ENCODE measurements around the gene ROR1.

ROR1 gene

GRCh38 chr1:63864224-63864641, 90.4 kb downstream of the ROR1 start:
- peaks cover 4 to 7% of the 10 kb centered on the region in 2 donors for H3K4me1 ChIP-seq (ENCODE audit: control insufficient read depth in 1 of 2, insufficient read depth in 2 of 2, low read length in 2 of 2)
- H3K4me3 ChIP-seq (ENCODE audit: low read depth in 1 of 2, low read length in 2 of 2): no peak overlapping the region
- no peaks in the 10 kb centered on the region for H3K27me3 ChIP-seq (ENCODE audit: control insufficient read depth in 1 of 2, insufficient read depth in 2 of 2, low read length in 2 of 2)
- no peaks in the 10 kb centered on the region for H3K36me3 ChIP-seq (ENCODE audit: control insufficient read depth in 1 of 2, insufficient read depth in 2 of 2, low read length in 2 of 2)
- H3K27ac ChIP-seq (ENCODE audit: low read depth, low read length): no peak overlapping the region
- H3K9ac ChIP-seq (ENCODE audit: low read depth in 1 of 2, low read length in 2 of 2): no peak overlapping the region
- H3K9me3 ChIP-seq (ENCODE audit: control insufficient read depth in 1 of 2, low read length in 2 of 2): no peaks in the 10 kb centered on the region

DNA sequence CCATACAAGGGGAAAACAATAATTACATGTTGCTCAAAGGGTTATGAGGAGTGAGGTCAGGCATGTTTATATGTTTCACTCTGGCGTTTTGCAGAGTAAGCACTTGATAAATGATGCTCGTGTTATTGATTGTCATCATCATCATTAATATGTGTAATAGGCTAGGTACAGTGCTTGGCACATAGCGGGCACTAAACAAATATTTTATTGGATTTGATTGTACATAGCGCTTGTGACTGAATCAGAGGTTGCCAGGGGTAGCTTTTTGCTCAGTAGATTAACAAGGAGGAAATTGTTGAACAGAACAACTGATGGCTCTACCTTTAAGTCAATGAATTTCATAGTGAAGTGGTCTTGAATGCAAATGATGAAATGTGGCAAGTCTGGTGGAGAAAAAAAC, 91.7 kb downstream of the ROR1 start:
- H3K9me3 ChIP-seq (ENCODE audit: control insufficient read depth in 1 of 2, low read length in 2 of 2): no peaks in the 10 kb centered on the region
- H3K9ac ChIP-seq (ENCODE audit: low read depth in 1 of 2, low read length in 2 of 2): no peak overlapping the region
- no peaks in the 10 kb centered on the region for H3K27me3 ChIP-seq (ENCODE audit: control insufficient read depth in 1 of 2, insufficient read depth in 2 of 2, low read length in 2 of 2)
- H3K4me3 ChIP-seq (ENCODE audit: low read depth in 1 of 2, low read length in 2 of 2): no peak overlapping the region
- H3K4me1 ChIP-seq (ENCODE audit: control insufficient read depth in 1 of 2, insufficient read depth in 2 of 2, low read length in 2 of 2): peaks cover 4 to 7% of the 10 kb centered on the region in 2 donors
- no peaks in the 10 kb centered on the region for H3K36me3 ChIP-seq (ENCODE audit: control insufficient read depth in 1 of 2, insufficient read depth in 2 of 2, low read length in 2 of 2)
- no peak overlapping the region for H3K27ac ChIP-seq (ENCODE audit: low read depth, low read length)

GRCh38 chr1:63866084-63866483, 92.3 kb downstream of the ROR1 start:
- H3K9me3 ChIP-seq (ENCODE audit: control insufficient read depth in 1 of 2, low read length in 2 of 2): no peaks in the 10 kb centered on the region
- no peak overlapping the region for H3K4me3 ChIP-seq (ENCODE audit: low read depth in 1 of 2, low read length in 2 of 2)
- peaks cover 4 to 7% of the 10 kb centered on the region in 2 donors for H3K4me1 ChIP-seq (ENCODE audit: control insufficient read depth in 1 of 2, insufficient read depth in 2 of 2, low read length in 2 of 2)
- no peak overlapping the region for H3K9ac ChIP-seq (ENCODE audit: low read depth in 1 of 2, low read length in 2 of 2)
- H3K27me3 ChIP-seq (ENCODE audit: control insufficient read depth in 1 of 2, insufficient read depth in 2 of 2, low read length in 2 of 2): no peaks in the 10 kb centered on the region
- H3K36me3 ChIP-seq (ENCODE audit: control insufficient read depth in 1 of 2, insufficient read depth in 2 of 2, low read length in 2 of 2): no peaks in the 10 kb centered on the region
- no peak overlapping the region for H3K27ac ChIP-seq (ENCODE audit: low read depth, low read length)

- Histone ChIP-seq H3K36me3 (ENCODE audit: control insufficient read depth in 1 of 2, insufficient read depth in 2 of 2, low read length in 2 of 2) (no peaks in the 10 kb centered on the region), H3K9ac (ENCODE audit: low read depth in 1 of 2, low read length in 2 of 2) (no peak overlapping the region), H3K4me3 (ENCODE audit: low read depth in 1 of 2, low read length in 2 of 2) (no peak overlapping the region), H3K27me3 (ENCODE audit: control insufficient read depth in 1 of 2, insufficient read depth in 2 of 2, low read length in 2 of 2) (no peaks in the 10 kb centered on the region), H3K4me1 (ENCODE audit: control insufficient read depth in 1 of 2, insufficient read depth in 2 of 2, low read length in 2 of 2) (peaks cover 4 to 7% of the 10 kb centered on the region in 2 donors), H3K27ac (ENCODE audit: low read depth, low read length) (no peak overlapping the region), H3K9me3 (ENCODE audit: control insufficient read depth in 1 of 2, low read length in 2 of 2) (no peaks in the 10 kb centered on the region)
Observed at GRCh38 chr1:63867429-63868176, 93.8 kb downstream of the ROR1 start.

- Histone ChIP-seq H3K9ac (ENCODE audit: low read depth in 1 of 2, low read length in 2 of 2) (no peak overlapping the region), H3K27ac (ENCODE audit: low read depth, low read length) (no peak overlapping the region), H3K36me3 (ENCODE audit: control insufficient read depth in 1 of 2, insufficient read depth in 2 of 2, low read length in 2 of 2) (no peaks in the 10 kb centered on the region), H3K27me3 (ENCODE audit: control insufficient read depth in 1 of 2, insufficient read depth in 2 of 2, low read length in 2 of 2) (no peaks in the 10 kb centered on the region), H3K4me1 (ENCODE audit: control insufficient read depth in 1 of 2, insufficient read depth in 2 of 2, low read length in 2 of 2) (peaks cover 4 to 7% of the 10 kb centered on the region in 2 donors), H3K4me3 (ENCODE audit: low read depth in 1 of 2, low read length in 2 of 2) (no peak overlapping the region), H3K9me3 (ENCODE audit: control insufficient read depth in 1 of 2, low read length in 2 of 2) (no peaks in the 10 kb centered on the region)
Observed at GRCh38 chr1:63868268-63868781, 94.5 kb downstream of the ROR1 start.

DNA sequence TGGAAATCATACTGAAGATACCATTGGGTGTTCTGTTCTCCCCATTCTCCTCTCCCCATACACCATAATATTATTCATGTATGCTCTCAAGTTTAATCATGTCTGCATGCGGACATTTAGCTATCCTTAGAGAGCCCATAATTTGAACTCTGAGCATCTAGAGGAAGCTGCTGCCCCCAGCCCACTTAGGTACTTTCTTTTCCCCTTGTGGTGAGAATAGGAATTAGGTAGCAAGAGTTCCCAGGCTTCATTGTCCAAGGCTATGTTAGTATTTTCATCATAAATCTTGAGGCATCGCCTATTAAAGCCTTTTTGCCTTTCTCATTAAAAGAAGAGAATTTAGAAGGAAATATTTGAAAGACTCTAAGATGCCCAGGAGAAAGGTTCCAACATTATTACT, 96.3 kb downstream of the ROR1 start:
- no peaks in the 10 kb centered on the region for H3K27me3 ChIP-seq (ENCODE audit: control insufficient read depth in 1 of 2, insufficient read depth in 2 of 2, low read length in 2 of 2)
- H3K9me3 ChIP-seq (ENCODE audit: control insufficient read depth in 1 of 2, low read length in 2 of 2): no peaks in the 10 kb centered on the region
- H3K4me1 ChIP-seq (ENCODE audit: control insufficient read depth in 1 of 2, insufficient read depth in 2 of 2, low read length in 2 of 2): peaks cover 4 to 11% of the 10 kb centered on the region in 2 donors
- no peak overlapping the region for H3K4me3 ChIP-seq (ENCODE audit: low read depth in 1 of 2, low read length in 2 of 2)
- H3K9ac ChIP-seq (ENCODE audit: low read depth in 1 of 2, low read length in 2 of 2): no peak overlapping the region
- H3K36me3 ChIP-seq (ENCODE audit: control insufficient read depth in 1 of 2, insufficient read depth in 2 of 2, low read length in 2 of 2): no peaks in the 10 kb centered on the region
- no peak overlapping the region for H3K27ac ChIP-seq (ENCODE audit: low read depth, low read length)

GRCh38 chr1:63871463-63871862, 97.6 kb downstream of the ROR1 start:
- no peaks in the 10 kb centered on the region for H3K36me3 ChIP-seq (ENCODE audit: control insufficient read depth in 1 of 2, insufficient read depth in 2 of 2, low read length in 2 of 2)
- H3K27ac ChIP-seq (ENCODE audit: low read depth, low read length): no peak overlapping the region
- no peak overlapping the region for H3K9ac ChIP-seq (ENCODE audit: low read depth in 1 of 2, low read length in 2 of 2)
- H3K9me3 ChIP-seq (ENCODE audit: control insufficient read depth in 1 of 2, low read length in 2 of 2): no peaks in the 10 kb centered on the region
- no peak overlapping the region for H3K4me3 ChIP-seq (ENCODE audit: low read depth in 1 of 2, low read length in 2 of 2)
- peaks cover 9 to 17% of the 10 kb centered on the region in 2 donors for H3K4me1 ChIP-seq (ENCODE audit: control insufficient read depth in 1 of 2, insufficient read depth in 2 of 2, low read length in 2 of 2)
- H3K27me3 ChIP-seq (ENCODE audit: control insufficient read depth in 1 of 2, insufficient read depth in 2 of 2, low read length in 2 of 2): no peaks in the 10 kb centered on the region

GRCh38 chr1:63873751-63874150, 99.9 kb downstream of the ROR1 start:
- Histone ChIP-seq H3K4me1 (ENCODE audit: control insufficient read depth in 1 of 2, insufficient read depth in 2 of 2, low read length in 2 of 2) (peaks cover 5 to 11% of the 10 kb centered on the region in 2 donors), H3K9me3 (ENCODE audit: control insufficient read depth in 1 of 2, low read length in 2 of 2) (no peaks in the 10 kb centered on the region), H3K36me3 (ENCODE audit: control insufficient read depth in 1 of 2, insufficient read depth in 2 of 2, low read length in 2 of 2) (no peaks in the 10 kb centered on the region), H3K4me3 (ENCODE audit: low read depth in 1 of 2, low read length in 2 of 2) (no peak overlapping the region), H3K27me3 (ENCODE audit: control insufficient read depth in 1 of 2, insufficient read depth in 2 of 2, low read length in 2 of 2) (no peaks in the 10 kb centered on the region), H3K27ac (ENCODE audit: low read depth, low read length) (no peak overlapping the region), H3K9ac (ENCODE audit: low read depth in 1 of 2, low read length in 2 of 2) (no peak overlapping the region)

- H3K27me3 ChIP-seq (ENCODE audit: control insufficient read depth in 1 of 2, insufficient read depth in 2 of 2, low read length in 2 of 2): no peaks in the 10 kb centered on the region
- H3K36me3 ChIP-seq (ENCODE audit: control insufficient read depth in 1 of 2, insufficient read depth in 2 of 2, low read length in 2 of 2): no peaks in the 10 kb centered on the region
- H3K4me3 ChIP-seq (ENCODE audit: low read depth in 1 of 2, low read length in 2 of 2): no peak overlapping the region
- H3K27ac ChIP-seq (ENCODE audit: low read depth, low read length): no peak overlapping the region
- no peak overlapping the region for H3K9ac ChIP-seq (ENCODE audit: low read depth in 1 of 2, low read length in 2 of 2)
- H3K9me3 ChIP-seq (ENCODE audit: control insufficient read depth in 1 of 2, low read length in 2 of 2): no peaks in the 10 kb centered on the region
- H3K4me1 ChIP-seq (ENCODE audit: control insufficient read depth in 1 of 2, insufficient read depth in 2 of 2, low read length in 2 of 2): peaks cover 5 to 11% of the 10 kb centered on the region in 2 donors
Observed at GRCh38 chr1:63874278-63874880, 100.6 kb downstream of the ROR1 start.

GRCh38 chr1:63875636-63876035, 101.8 kb downstream of the ROR1 start:
- no peak overlapping the region for H3K4me3 ChIP-seq (ENCODE audit: low read depth in 1 of 2, low read length in 2 of 2)
- no peaks in the 10 kb centered on the region for H3K9me3 ChIP-seq (ENCODE audit: control insufficient read depth in 1 of 2, low read length in 2 of 2)
- no peak overlapping the region for H3K27ac ChIP-seq (ENCODE audit: low read depth, low read length)
- H3K4me1 ChIP-seq (ENCODE audit: control insufficient read depth in 1 of 2, insufficient read depth in 2 of 2, low read length in 2 of 2): peaks cover 5 to 11% of the 10 kb centered on the region in 2 donors
- H3K36me3 ChIP-seq (ENCODE audit: control insufficient read depth in 1 of 2, insufficient read depth in 2 of 2, low read length in 2 of 2): no peaks in the 10 kb centered on the region
- H3K27me3 ChIP-seq (ENCODE audit: control insufficient read depth in 1 of 2, insufficient read depth in 2 of 2, low read length in 2 of 2): no peaks in the 10 kb centered on the region
- H3K9ac ChIP-seq (ENCODE audit: low read depth in 1 of 2, low read length in 2 of 2): no peak overlapping the region
